ENCODE data around the gene UIMC1. TPM values are rescaled to one million over a fixed set of nuclear protein-coding genes. Genes with fewer than 3 reads are reported as not detected.

The UIMC1 gene
- total RNA-seq, 5 donors from 2014 or later (not counting 1 experiment from before 2014, with no cell fraction given), result 50.0 to 70.3 (median 56.7) TPM

DNA sequence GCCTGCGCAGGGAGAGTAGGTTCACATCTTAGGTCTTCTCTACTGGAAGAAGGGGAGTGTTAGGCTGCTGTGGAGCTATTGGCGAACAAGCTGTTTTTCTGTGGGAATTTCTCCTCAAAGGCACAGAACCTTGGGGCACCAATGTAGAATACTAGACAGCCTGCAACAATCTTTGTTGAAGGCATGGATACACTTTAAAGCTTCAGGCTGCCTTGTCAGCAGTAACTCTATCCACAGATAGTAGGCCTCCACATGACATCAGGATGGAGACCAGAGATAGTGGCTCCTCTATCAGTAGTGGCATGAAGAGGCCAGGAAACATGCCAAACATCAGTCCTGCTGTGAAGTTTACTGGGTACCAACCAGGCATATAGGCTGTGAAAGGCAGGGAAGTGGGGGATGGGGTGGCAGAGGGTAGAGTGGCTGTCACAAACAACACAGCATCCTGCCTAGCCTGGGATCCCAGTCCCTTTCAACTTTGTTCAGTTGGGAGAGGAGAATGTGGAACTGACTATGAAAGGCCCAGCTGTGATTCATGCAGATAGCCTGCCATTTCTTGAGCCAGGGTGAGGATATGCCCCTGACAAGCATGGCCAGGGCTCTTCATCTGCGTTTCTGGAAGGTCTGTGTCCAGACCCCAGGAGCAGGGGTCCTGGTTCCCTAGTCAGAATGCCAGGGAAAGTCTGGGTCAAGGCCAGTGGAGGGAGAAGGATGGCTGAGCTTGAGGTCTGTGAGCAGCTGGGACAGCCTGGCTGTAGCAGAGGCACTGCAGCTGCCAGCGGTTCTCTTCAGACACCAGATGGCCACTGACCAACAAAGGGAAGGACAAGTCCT is 106.4 kb downstream of the UIMC1 start:
- H3K9me3 Mint-ChIP-seq, result no peaks in the 10 kb centered on the region
- peaks cover 10 to 13% (median 12%) of the 10 kb centered on the region in 3 donors for H3K4me1 Mint-ChIP-seq
- H3K9me3 ChIP-seq, result no peaks in the 10 kb centered on the region
- H3K36me3 ChIP-seq (ENCODE audit: control insufficient read depth in 2 of 2, extremely low read depth in 1 of 2, insufficient read depth in 1 of 2, low read length in 1 of 2), result peaks cover 8 to 27% of the 10 kb centered on the region in 2 donors
- no peaks in the 10 kb centered on the region for H3K27me3 Mint-ChIP-seq
- WGBS (ENCODE audit: insufficient coverage), result 100% methylated on average over 3 of the region's 4 CpGs
- DNase-seq (no peak), ATAC-seq (replicated peaks in 1 of 4) (peak in 1 of 4 experiments; percentile 29)
- H3K27ac ChIP-seq (ENCODE audit: low read length), result no peak overlapping the region
- no peak overlapping the region for H3K27ac Mint-ChIP-seq
- POLR2A ChIA-PET, result interaction anchor here in 1 of 2 donors (1.0 kb wide), 1 partner anchor 1513 kb away, joined by 3 read pairs; no protein-coding TSS in a partner anchor
- no peak overlapping the region for H3K4me3 ChIP-seq (ENCODE audit: control insufficient read depth in 1 of 2, extremely low read depth in 1 of 2, low read length in 1 of 2)
- CTCF ChIA-PET, result no interaction called here
- H3K4me1 ChIP-seq (ENCODE audit: control insufficient read depth in 1 of 2, extremely low read depth in 1 of 2, insufficient read depth in 2 of 2, low read length in 2 of 2), result peaks cover 5 to 9% of the 10 kb centered on the region in 2 experiments
- no peak overlapping the region for H3K4me3 Mint-ChIP-seq
- peaks cover 21% of the 10 kb centered on the region for H3K36me3 Mint-ChIP-seq
- peaks cover 0 to 3% of the 10 kb centered on the region in 2 experiments for H3K27me3 ChIP-seq (replicated peaks in 1 of 2; ENCODE audit: control insufficient read depth in 2 of 2, extremely low read depth in 1 of 2, insufficient read depth in 2 of 2, low read length in 1 of 2)

DNA sequence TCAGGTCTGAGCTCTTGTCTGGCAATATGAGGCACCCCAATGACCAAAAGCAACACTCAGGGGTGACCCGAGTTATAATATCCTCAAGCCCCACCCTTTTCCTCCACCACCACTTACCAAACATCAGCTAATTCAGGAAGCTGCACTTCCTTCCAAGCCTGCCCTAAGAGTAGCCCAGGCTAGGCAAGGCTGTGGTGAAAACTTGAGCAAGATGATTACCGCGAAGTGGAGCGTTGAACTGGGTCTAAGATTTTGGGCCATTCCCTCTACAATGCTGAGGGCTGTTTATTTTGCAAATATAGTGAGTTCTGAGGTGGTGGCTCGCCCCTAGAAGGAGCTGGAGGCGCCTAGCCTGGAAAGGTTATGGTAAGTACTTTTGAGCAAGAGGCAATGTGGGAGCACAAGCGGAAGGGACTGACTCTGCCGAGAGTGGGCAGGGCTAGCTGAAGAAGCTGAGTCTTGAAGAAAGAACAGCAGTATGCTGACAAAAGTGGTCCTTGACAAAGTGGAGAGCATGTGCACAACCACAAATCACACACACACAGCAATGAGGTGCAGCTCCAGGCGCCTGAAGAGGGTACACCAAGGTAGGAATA is 107.2 kb downstream of the UIMC1 start, which contains the start of gene HK3:
HK3 (minus strand) TSS at position 51 of the 596 bp plus-strand sequence. CDS start 3,187 bp downstream, outside the sequence.
- DNase-seq (peak in 1 of 35 experiments; percentile 17), ATAC-seq (replicated peaks in 1 of 4) (peak in 2 of 4 experiments; percentile 16 to 31)
- Histone ChIP-seq H3K27ac (ENCODE audit: low read length) (no peak within 1 kb of the TSS), H3K4me1 (ENCODE audit: control insufficient read depth in 1 of 2, extremely low read depth in 1 of 2, insufficient read depth in 2 of 2, low read length in 2 of 2) (peaks cover 5 to 9% of the 10 kb centered on the region in 2 experiments), H3K36me3 (ENCODE audit: control insufficient read depth in 2 of 2, extremely low read depth in 1 of 2, insufficient read depth in 1 of 2, low read length in 1 of 2) (peaks cover 8 to 20% of the 10 kb centered on the region in 2 donors), H3K9me3 (no peaks in the 10 kb centered on the region), H3K4me3 (ENCODE audit: control insufficient read depth in 1 of 2, extremely low read depth in 1 of 2, low read length in 1 of 2) (no peak within 1 kb of the TSS), H3K27me3 (replicated peaks in 1 of 2; ENCODE audit: control insufficient read depth in 2 of 2, extremely low read depth in 1 of 2, insufficient read depth in 2 of 2, low read length in 1 of 2) (peaks cover 0 to 3% of the 10 kb centered on the region in 2 experiments)
- Mint-ChIP-seq H3K27ac (peak within 1 kb of the TSS in 1 of 2 donors; percentile 2), H3K4me1 (peaks cover 10 to 13% (median 12%) of the 10 kb centered on the region in 3 donors), H3K9me3 (no peaks in the 10 kb centered on the region), H3K4me3 (no peak within 1 kb of the TSS), H3K27me3 (no peaks in the 10 kb centered on the region), H3K36me3 (peaks cover 15% of the 10 kb centered on the region)
- 28% methylated on average over 7 of the region's 9 CpGs for WGBS (ENCODE audit: insufficient coverage)
- POLR2A ChIA-PET, result interaction anchor here in 1 of 2 donors (1.0 kb wide), 1 partner anchor 1514 kb away, joined by 3 read pairs; no protein-coding TSS in a partner anchor
- CTCF ChIA-PET, result no interaction called here

DNA sequence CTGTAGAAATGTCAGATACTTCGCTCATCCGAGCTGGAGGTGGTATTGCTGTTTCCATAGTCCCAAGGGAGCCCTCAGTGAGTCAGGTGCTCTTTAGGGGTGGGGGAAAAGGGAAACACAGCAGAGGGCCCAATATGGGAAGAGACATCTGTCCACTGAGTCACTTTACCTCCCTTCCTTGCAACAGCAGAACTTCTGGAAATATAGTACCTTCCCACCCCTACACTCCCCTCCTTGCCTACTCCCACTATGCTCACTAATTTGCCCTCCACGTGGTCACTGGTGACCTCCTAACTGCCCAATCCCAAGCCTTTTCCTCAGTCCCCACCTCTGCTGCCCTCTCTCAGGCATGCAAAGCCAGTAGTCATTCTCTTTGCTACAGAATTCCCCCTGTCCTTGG is 109.3 kb downstream of the UIMC1 start:
- Histone ChIP-seq H3K27me3 (replicated peaks in 1 of 2; ENCODE audit: control insufficient read depth in 2 of 2, extremely low read depth in 1 of 2, insufficient read depth in 2 of 2, low read length in 1 of 2) (peaks cover 0 to 7% of the 10 kb centered on the region in 2 experiments), H3K36me3 (ENCODE audit: control insufficient read depth in 2 of 2, extremely low read depth in 1 of 2, insufficient read depth in 1 of 2, low read length in 1 of 2) (peaks cover 0 to under 1% of the 10 kb centered on the region in 2 donors), H3K9me3 (no peaks in the 10 kb centered on the region), H3K4me1 (ENCODE audit: control insufficient read depth in 1 of 2, extremely low read depth in 1 of 2, insufficient read depth in 2 of 2, low read length in 2 of 2) (peaks cover 5 to 9% of the 10 kb centered on the region in 2 experiments), H3K4me3 (ENCODE audit: control insufficient read depth in 1 of 2, extremely low read depth in 1 of 2, low read length in 1 of 2) (no peak overlapping the region), H3K27ac (ENCODE audit: low read length) (no peak overlapping the region)
- DNase-seq, result no peak
- Mint-ChIP-seq H3K36me3 (peaks cover 2% of the 10 kb centered on the region), H3K27me3 (no peaks in the 10 kb centered on the region), H3K9me3 (no peaks in the 10 kb centered on the region), H3K4me3 (no peak overlapping the region), H3K27ac (no peak overlapping the region), H3K4me1 (peaks cover 10 to 13% (median 12%) of the 10 kb centered on the region in 3 donors)
- 20% methylated on average over 1 of the region's 3 CpGs for WGBS (ENCODE audit: insufficient coverage)
- CTCF ChIA-PET, result no interaction called here
- no peak for ATAC-seq (replicated peaks in 1 of 4)
- POLR2A ChIA-PET, result no interaction called here

DNA sequence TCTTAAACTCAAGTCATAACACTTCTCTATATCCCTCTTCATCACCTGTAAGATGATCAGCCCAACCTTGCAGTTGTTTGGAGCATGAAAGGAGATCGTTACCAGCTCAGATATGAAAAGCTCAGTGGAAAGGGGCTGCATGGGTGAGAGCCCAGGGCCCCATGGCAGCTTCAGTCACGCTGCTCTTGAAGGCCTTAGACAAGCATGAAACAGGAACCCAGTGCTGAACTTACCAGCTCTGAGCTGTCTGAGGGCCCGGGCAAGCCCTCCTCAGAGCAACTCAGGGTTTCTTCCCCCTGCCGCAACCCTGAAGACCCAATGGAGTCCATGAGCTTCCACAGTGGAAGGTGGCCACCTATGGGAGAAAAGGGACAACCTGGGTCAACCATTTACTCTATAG is 110.7 kb downstream of the UIMC1 start:
- Histone ChIP-seq H3K27ac (ENCODE audit: low read length) (no peak overlapping the region), H3K27me3 (replicated peaks in 1 of 2; ENCODE audit: control insufficient read depth in 2 of 2, extremely low read depth in 1 of 2, insufficient read depth in 2 of 2, low read length in 1 of 2) (peaks cover 0 to 15% of the 10 kb centered on the region in 2 experiments), H3K36me3 (ENCODE audit: control insufficient read depth in 2 of 2, extremely low read depth in 1 of 2, insufficient read depth in 1 of 2, low read length in 1 of 2) (no peaks in the 10 kb centered on the region), H3K4me1 (ENCODE audit: control insufficient read depth in 1 of 2, extremely low read depth in 1 of 2, insufficient read depth in 2 of 2, low read length in 2 of 2) (peaks cover 5 to 9% of the 10 kb centered on the region in 2 experiments), H3K4me3 (ENCODE audit: control insufficient read depth in 1 of 2, extremely low read depth in 1 of 2, low read length in 1 of 2) (no peak overlapping the region), H3K9me3 (no peaks in the 10 kb centered on the region)
- ChIA-PET CTCF (interaction anchor here in 1 of 2 donors (0.6 kb wide), 1 partner anchor 1058 kb away, joined by 5 read pairs; no protein-coding TSS in a partner anchor), POLR2A (no interaction called here)
- Mint-ChIP-seq H3K27ac (no peak overlapping the region), H3K27me3 (peaks cover 2 to 9% of the 10 kb centered on the region in 2 donors), H3K4me1 (peaks cover 10 to 13% (median 12%) of the 10 kb centered on the region in 3 donors), H3K4me3 (no peak overlapping the region), H3K9me3 (no peaks in the 10 kb centered on the region), H3K36me3 (no peaks in the 10 kb centered on the region)
- WGBS (ENCODE audit: insufficient coverage), result 75% methylated on average over 2 of the region's 4 CpGs
- ATAC-seq (replicated peaks in 1 of 4) (no peak), DNase-seq (no peak)

DNA sequence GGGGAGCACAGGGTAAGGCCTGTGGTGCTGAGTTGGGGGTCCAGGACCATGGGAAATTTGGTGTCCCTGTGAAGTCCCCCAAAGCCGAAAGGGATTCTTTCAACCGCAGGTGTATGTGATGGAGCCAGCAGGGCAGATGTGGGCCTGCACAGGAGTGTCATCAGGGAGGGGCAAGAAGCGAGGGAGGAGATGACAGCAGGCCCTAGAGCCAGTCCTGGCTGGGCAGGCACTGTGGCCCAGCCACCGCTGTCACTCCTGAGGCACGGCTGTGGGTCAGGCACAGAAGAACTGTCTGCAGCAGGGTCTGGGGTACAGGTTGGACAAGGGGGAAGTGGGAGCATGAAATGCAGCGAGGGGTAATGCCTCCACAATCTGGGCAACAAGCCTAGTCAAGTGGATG is 112.3 kb downstream of the UIMC1 start:
- no peaks in the 10 kb centered on the region for H3K36me3 Mint-ChIP-seq
- ATAC-seq (replicated peaks in 1 of 4) (no peak), DNase-seq (no peak)
- Histone ChIP-seq H3K27me3 (replicated peaks in 1 of 2; ENCODE audit: control insufficient read depth in 2 of 2, extremely low read depth in 1 of 2, insufficient read depth in 2 of 2, low read length in 1 of 2) (peaks cover 0 to 26% of the 10 kb centered on the region in 2 experiments), H3K27ac (ENCODE audit: low read length) (no peak overlapping the region), H3K4me3 (ENCODE audit: control insufficient read depth in 1 of 2, extremely low read depth in 1 of 2, low read length in 1 of 2) (no peak overlapping the region), H3K4me1 (ENCODE audit: control insufficient read depth in 1 of 2, extremely low read depth in 1 of 2, insufficient read depth in 2 of 2, low read length in 2 of 2) (peaks cover 3 to 4% of the 10 kb centered on the region in 2 experiments), H3K36me3 (ENCODE audit: control insufficient read depth in 2 of 2, extremely low read depth in 1 of 2, insufficient read depth in 1 of 2, low read length in 1 of 2) (no peaks in the 10 kb centered on the region), H3K9me3 (no peaks in the 10 kb centered on the region)
- H3K27me3 Mint-ChIP-seq, result peaks cover 2 to 9% of the 10 kb centered on the region in 2 donors
- H3K27ac Mint-ChIP-seq, result no peak overlapping the region
- peaks cover 4 to 8% (median 5%) of the 10 kb centered on the region in 3 donors for H3K4me1 Mint-ChIP-seq
- CTCF ChIA-PET, result no interaction called here
- H3K9me3 Mint-ChIP-seq, result no peaks in the 10 kb centered on the region
- no peak overlapping the region for H3K4me3 Mint-ChIP-seq
- WGBS (ENCODE audit: insufficient coverage), result 88% methylated on average over 6 of the region's 6 CpGs
- POLR2A ChIA-PET, result no interaction called here

DNA sequence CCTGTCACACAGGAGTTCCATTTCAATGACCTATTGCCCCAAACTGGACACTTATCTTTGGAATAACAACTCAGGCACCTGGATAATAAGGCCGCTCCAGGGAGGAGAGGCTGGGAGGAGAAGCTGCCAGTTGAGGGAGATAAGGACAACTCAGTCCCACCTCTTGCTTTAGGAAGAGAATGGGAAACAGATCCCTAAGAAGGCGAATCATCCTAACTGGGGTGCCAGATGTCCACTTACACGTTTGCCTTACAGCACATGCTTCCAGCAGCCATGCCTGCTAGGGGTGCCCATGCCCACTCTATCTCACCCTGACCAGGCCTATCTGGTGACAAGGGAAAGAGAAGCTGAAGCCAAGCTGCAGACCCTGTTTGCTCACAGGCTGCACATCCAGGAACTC is 113.9 kb downstream of the UIMC1 start:
- POLR2A ChIA-PET, result no interaction called here
- DNase-seq, result peak in 1 of 35 experiments; percentile 9
- H3K4me1 Mint-ChIP-seq, result no peaks in the 10 kb centered on the region
- H3K4me3 Mint-ChIP-seq, result no peak overlapping the region
- no peak overlapping the region for H3K27ac ChIP-seq (ENCODE audit: low read length)
- H3K36me3 Mint-ChIP-seq, result no peaks in the 10 kb centered on the region
- H3K4me1 ChIP-seq (ENCODE audit: control insufficient read depth in 1 of 2, extremely low read depth in 1 of 2, insufficient read depth in 2 of 2, low read length in 2 of 2), result peaks cover 0 to 4% of the 10 kb centered on the region in 2 experiments
- H3K9me3 ChIP-seq, result no peaks in the 10 kb centered on the region
- H3K4me3 ChIP-seq (ENCODE audit: control insufficient read depth in 1 of 2, extremely low read depth in 1 of 2, low read length in 1 of 2), result no peak overlapping the region
- H3K27me3 Mint-ChIP-seq, result peaks cover 2 to 9% of the 10 kb centered on the region in 2 donors
- H3K27ac Mint-ChIP-seq, result no peak overlapping the region
- H3K36me3 ChIP-seq (ENCODE audit: control insufficient read depth in 2 of 2, extremely low read depth in 1 of 2, insufficient read depth in 1 of 2, low read length in 1 of 2), result no peaks in the 10 kb centered on the region
- CTCF ChIA-PET, result interaction anchor here in 1 of 2 donors (0.6 kb wide), 1 partner anchor 31 kb away, joined by 3 read pairs; no protein-coding TSS in a partner anchor
- no peak for ATAC-seq (replicated peaks in 1 of 4)
- no CpG with 5 or more reads among the region's 3 CpGs for WGBS (ENCODE audit: insufficient coverage)
- H3K9me3 Mint-ChIP-seq, result no peaks in the 10 kb centered on the region
- peaks cover 0 to 31% of the 10 kb centered on the region in 2 experiments for H3K27me3 ChIP-seq (replicated peaks in 1 of 2; ENCODE audit: control insufficient read depth in 2 of 2, extremely low read depth in 1 of 2, insufficient read depth in 2 of 2, low read length in 1 of 2)
